ENCODE results near the gene SH3BGR.

The SH3BGR gene

DNA sequence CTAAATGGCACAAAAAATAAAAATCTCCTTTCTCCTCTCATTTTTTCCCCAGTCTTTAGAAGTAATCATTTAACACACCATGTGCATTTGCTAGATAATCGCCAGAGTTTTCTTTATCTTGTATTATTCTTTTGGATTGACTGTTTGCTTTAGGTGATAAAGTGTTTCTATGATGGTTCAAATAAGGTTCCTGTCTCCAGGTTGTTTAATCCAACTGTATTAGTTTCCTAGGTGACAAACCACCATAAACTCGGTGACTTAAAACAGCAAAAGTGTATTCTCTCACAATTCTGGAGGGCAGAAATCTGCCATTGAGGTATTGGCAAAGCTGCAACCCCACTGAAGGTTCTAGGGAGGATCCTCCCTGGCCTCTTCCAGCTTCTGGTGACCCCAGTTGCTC, 109.4 kb downstream of the SH3BGR start:
- H3K4me3 ChIP-seq (ENCODE audit: low read depth, low read length), result no peak overlapping the region
- TF ChIP-seq POLR2A (IDR thresholded peaks at IDR 0.05; ENCODE audit: extremely low read depth, insufficient read length) (no peak), MYC (IDR thresholded peaks at IDR 0.05; ENCODE audit: low read depth, low read length) (no peak), MAX (IDR thresholded peaks at IDR 0.05; ENCODE audit: low read depth, low read length) (no peak)
- TF ChIP-seq, protein P1, sequence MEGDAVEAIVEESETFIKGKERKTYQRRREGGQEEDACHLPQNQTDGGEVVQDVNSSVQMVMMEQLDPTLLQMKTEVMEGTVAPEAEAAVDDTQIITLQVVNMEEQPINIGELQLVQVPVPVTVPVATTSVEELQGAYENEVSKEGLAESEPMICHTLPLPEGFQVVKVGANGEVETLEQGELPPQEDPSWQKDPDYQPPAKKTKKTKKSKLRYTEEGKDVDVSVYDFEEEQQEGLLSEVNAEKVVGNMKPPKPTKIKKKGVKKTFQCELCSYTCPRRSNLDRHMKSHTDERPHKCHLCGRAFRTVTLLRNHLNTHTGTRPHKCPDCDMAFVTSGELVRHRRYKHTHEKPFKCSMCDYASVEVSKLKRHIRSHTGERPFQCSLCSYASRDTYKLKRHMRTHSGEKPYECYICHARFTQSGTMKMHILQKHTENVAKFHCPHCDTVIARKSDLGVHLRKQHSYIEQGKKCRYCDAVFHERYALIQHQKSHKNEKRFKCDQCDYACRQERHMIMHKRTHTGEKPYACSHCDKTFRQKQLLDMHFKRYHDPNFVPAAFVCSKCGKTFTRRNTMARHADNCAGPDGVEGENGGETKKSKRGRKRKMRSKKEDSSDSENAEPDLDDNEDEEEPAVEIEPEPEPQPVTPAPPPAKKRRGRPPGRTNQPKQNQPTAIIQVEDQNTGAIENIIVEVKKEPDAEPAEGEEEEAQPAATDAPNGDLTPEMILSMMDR (IDR thresholded peaks at IDR 0.05; ENCODE audit: low read depth, low read length), result no peak
- no peak for DNase-seq (ENCODE audit: low read depth)

GRCh38 chr21:39562791-39563770, 111.3 kb downstream of the SH3BGR start:
- H3K4me3 ChIP-seq (ENCODE audit: low read depth, low read length), result no peak overlapping the region
- no peak for DNase-seq (ENCODE audit: low read depth)
- TF ChIP-seq, protein P1 (IDR thresholded peaks at IDR 0.05; ENCODE audit: low read depth, low read length), result no peak
- TF ChIP-seq MAX (IDR thresholded peaks at IDR 0.05; ENCODE audit: low read depth, low read length) (no peak), MYC (IDR thresholded peaks at IDR 0.05; ENCODE audit: low read depth, low read length) (no peak), POLR2A (IDR thresholded peaks at IDR 0.05; ENCODE audit: extremely low read depth, insufficient read length) (no peak)

DNA sequence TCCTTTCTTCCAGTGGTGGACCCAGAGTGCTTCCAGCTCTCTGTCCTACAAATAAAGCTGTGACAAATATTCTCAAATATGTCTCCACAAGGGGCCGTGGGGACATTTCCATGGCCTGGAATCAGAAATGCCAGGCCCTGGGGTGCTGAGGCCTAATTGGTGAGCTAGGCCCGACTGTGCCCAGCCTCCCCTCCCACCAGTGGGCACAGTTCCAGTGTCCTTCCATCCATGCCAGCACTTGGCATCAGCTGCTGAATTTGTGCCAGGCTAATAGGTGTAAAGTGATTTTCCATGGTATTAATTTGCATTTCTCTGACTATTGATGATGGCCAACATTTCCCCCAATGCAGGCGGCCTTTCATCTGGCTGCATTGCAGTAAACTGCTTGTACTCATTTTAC, 112.4 kb downstream of the SH3BGR start:
- TF ChIP-seq POLR2A (IDR thresholded peaks at IDR 0.05; ENCODE audit: extremely low read depth, insufficient read length), result no peak
- no peak for TF ChIP-seq MAX (IDR thresholded peaks at IDR 0.05; ENCODE audit: low read depth, low read length)
- TF ChIP-seq MYC (IDR thresholded peaks at IDR 0.05; ENCODE audit: low read depth, low read length), result no peak
- TF ChIP-seq, protein P1 (IDR thresholded peaks at IDR 0.05; ENCODE audit: low read depth, low read length), result no peak
- H3K4me3 ChIP-seq (ENCODE audit: low read depth, low read length), result no peak overlapping the region
- DNase-seq (ENCODE audit: low read depth), result no peak
